Fibroblast of the aortic adventitia (primary cell): Measurements from ENCODE around the gene EXOC3. TPM values are rescaled to one million over a fixed set of nuclear protein-coding genes. Genes with fewer than 3 reads are reported as not detected.

Experiments
- DNase-seq: peaks from one replicate; pipeline ENCODE4 v3.0.0-alpha.2; 2010; ENCODE audit warnings: low read depth
- H3K4me3 ChIP-seq: 2 replicates; pipeline ENCODE4 v1.5.1; 2011; ENCODE audit warnings: low read depth, mild to moderate bottlenecking, control low read depth, low read length, moderate library complexity
- CTCF ChIP-seq: IDR thresholded peaks from 2 replicates; pipeline ENCODE4 v1.5.1; 2011; ENCODE audit warnings: mild to moderate bottlenecking, low read length, control low read depth, inconsistent platforms; ENCODE audit not compliant: insufficient read depth
- total RNA-seq: library from RNA; depleted of rRNA; stranded (reverse); fragments of >200 nt; gene quantifications from 2 replicates; pipeline ENCODE4 v1.2.3, GENCODE V29; 2012; ENCODE audit warnings: low replicate concordance

The EXOC3 gene
- total RNA-seq, 1 donor: 39.8 TPM

GRCh38 chr5:403995-404394 is 39.0 kb upstream of the EXOC3 start:
- no peak for TF ChIP-seq CTCF
- no peak for DNase-seq

GRCh38 chr5:404666-405241 is 38.2 kb upstream of the EXOC3 start:
- TF ChIP-seq CTCF: no peak
- H3K4me3 ChIP-seq: no peak overlapping the region
- DNase-seq: no peak

More at GRCh38 chr5:403995-404394, 39.0 kb upstream of the EXOC3 start:
- H3K4me3 ChIP-seq: no peak overlapping the region

GRCh38 chr5:405421-405820 is 37.6 kb upstream of the EXOC3 start:
- TF ChIP-seq CTCF: no peak
- no peak overlapping the region for H3K4me3 ChIP-seq
- no peak for DNase-seq

GRCh38 chr5:406041-406440 is 36.9 kb upstream of the EXOC3 start:
- no peak for DNase-seq
- H3K4me3 ChIP-seq: no peak overlapping the region
- TF ChIP-seq CTCF: no peak

- no peak for DNase-seq
- H3K4me3 ChIP-seq: no peak overlapping the region
- TF ChIP-seq CTCF: no peak
Observed at GRCh38 chr5:407051-407450, 35.9 kb upstream of the EXOC3 start.

- DNase-seq: no peak
- TF ChIP-seq CTCF: no peak
- no peak overlapping the region for H3K4me3 ChIP-seq
Observed at GRCh38 chr5:407801-408268, 35.1 kb upstream of the EXOC3 start.
